Upper lobe of left lung (tissue), 4 donors: Measurements from ENCODE around the gene CYBC1.

Experiments used
- CTCF ChIP-seq, 6 experiments: fragments of 450-650 bp in 4 of 6; fragments of 200-600 bp in 2 of 6; sonication (generic) in 2 of 6; IDR thresholded peaks; one replicate each; pipeline ENCODE4 v1.5.1; 2016 to 2019; ENCODE audit warnings: antibody characterized with exemption in 6 of 6
- POLR2A ChIP-seq, 4 donors: fragments of 450-650 bp; IDR thresholded peaks; one replicate each; pipeline ENCODE4 v1.5.1; 2016 to 2017; ENCODE audit warnings: antibody characterized with exemption in 4 of 4, mild to moderate bottlenecking in 2 of 4

GRCh38 chr17:82436601-82437324, 13.8 kb downstream of the CYBC1 start:
- TF ChIP-seq CTCF (IDR thresholded peaks at IDR 0.05) (no peak), POLR2A (IDR thresholded peaks at IDR 0.05) (no peak)
